D341Med (cell line): ENCODE data around the gene NOC2L.
"Not testable (repeated sequence)": the region's sequence is repeated elsewhere in the genome, so short reads cannot be mapped to it uniquely, and the experiment has no call there.

Source experiments
- DNase-seq: peaks from one replicate; pipeline ENCODE4 v3.0.0; 2012; ENCODE audit warnings: low spot score

The NOC2L gene

DNA sequence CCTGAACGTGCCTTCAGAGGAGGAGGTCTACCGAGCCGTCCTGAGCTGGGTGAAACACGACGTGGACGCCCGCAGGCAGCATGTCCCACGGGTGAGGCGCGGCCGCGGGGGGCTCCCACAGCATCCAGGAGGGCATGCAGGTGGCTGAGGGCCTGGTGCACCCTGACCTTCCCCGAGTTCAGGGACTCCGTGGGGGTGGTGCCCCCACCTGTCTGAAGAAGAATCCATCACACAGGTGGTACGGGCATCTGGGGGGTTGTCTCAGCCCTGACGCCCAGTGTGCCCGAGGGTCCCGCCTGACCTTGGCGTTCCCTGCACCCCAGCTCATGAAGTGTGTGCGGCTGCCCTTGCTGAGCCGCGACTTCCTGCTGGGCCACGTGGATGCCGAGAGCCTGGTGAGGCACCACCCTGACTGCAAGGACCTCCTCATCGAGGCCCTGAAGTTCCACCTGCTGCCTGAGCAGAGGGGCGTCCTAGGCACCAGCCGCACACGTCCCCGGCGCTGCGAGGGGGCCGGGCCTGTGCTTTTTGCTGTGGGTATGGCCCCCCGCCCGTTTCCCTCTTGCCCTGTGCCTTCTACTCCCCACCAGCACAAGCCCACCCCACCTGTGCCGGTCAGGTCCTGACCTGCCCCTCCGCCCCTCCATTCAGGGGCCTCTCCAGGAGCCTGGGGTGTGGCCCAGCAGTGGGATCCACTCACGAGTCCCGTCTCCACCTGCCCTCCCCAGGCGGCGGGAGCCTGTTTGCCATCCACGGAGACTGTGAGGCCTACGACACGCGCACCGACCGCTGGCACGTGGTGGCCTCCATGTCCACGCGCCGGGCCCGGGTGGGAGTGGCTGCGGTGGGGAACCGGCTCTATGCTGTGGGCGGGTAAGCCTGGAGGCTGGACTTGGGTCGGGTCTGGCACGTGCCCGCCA, 3.6 kb upstream of the NOC2L start:
- DNase-seq, result no peak

GRCh38 chr1:961132-961669, 2.1 kb upstream of the NOC2L start:
- peak; percentile 70 for DNase-seq

- DNase-seq, result peak; percentile 89
Measured at GRCh38 chr1:960363-961131, 1.5 kb upstream of the NOC2L start, which contains the start of gene KLHL17. Gene KLHL17, plus strand, starts transcription at chr1:960584. Its CDS starts 110 bp downstream, at chr1:960694.

GRCh38 chr1:959731-960362, 791 bp upstream of the NOC2L start:
- no peak for DNase-seq

- DNase-seq, result no peak
Measured at GRCh38 chr1:956636-957035, 2.4 kb downstream of the NOC2L start.

DNA sequence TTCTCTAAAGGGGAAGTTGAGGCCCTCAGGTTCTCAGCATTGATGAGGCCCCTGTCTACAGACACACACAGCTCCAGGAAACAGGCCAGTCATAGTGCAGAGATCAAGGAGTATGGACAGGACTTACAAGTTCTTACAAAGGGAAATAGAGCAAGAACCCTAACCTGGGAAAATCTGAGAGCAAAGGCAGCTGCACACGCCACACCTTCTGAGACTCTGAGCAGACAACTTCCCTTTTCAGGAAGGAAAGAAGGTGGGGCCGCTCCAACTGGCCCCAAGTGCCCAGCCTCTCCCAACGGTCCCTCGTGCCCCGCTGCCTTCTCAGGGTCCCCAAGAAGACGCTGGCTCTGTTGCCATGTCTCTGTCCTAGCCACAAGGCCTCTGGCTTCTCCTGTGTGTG, 3.6 kb downstream of the NOC2L start:
- no peak for DNase-seq

GRCh38 chr1:954927-955326, 4.1 kb downstream of the NOC2L start:
- no peak for DNase-seq

GRCh38 chr1:953524-954320, 5.3 kb downstream of the NOC2L start:
- DNase-seq, result no peak

DNA sequence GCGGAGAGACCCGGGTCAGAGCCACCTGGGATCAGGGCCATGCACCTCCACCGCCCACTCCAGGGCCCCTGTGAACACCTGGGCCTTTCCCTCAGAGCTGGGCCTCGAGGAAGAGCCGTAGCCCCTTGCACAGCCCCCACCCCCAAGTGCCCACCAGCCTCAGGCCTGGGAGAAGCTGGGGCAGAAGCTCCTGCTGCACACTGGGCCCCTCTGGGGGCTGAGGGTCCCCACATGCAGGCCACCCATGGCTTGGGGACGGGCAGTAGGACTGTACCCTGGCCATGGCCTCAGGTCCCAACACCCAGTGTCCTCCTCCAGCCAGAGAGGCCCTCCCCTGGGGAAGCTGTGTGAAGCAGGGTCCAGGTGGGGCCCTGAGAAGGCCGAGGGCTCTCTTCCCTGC, 6.5 kb downstream of the NOC2L start:
- no peak for DNase-seq

DNA sequence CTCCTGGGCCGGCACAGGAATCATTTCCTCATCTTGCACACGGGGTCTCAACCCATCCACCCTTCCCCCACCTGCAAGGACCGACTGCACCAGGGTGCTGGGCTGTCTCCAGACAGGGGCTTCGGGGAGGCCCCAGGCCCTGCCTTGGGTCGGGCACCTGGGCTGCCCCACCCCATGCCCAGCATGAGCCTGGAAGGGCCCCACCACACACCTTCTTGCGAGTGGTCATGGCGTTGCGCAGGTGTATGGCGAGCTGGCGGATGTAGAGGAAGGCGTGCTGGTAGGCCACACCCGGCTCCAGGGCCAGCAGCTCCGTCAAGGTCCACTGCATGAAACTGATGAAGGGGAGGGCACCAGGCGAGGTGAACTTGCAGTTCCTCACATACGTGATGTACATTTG, 6.9 kb downstream of the NOC2L start:
- DNase-seq, result no peak

- DNase-seq, result no peak
Measured at GRCh38 chr1:951364-951763, 7.7 kb downstream of the NOC2L start.

GRCh38 chr1:950881-951280, 8.2 kb downstream of the NOC2L start:
- no peak for DNase-seq

- no peak for DNase-seq
Measured at GRCh38 chr1:950268-950667, 8.8 kb downstream of the NOC2L start.

DNA sequence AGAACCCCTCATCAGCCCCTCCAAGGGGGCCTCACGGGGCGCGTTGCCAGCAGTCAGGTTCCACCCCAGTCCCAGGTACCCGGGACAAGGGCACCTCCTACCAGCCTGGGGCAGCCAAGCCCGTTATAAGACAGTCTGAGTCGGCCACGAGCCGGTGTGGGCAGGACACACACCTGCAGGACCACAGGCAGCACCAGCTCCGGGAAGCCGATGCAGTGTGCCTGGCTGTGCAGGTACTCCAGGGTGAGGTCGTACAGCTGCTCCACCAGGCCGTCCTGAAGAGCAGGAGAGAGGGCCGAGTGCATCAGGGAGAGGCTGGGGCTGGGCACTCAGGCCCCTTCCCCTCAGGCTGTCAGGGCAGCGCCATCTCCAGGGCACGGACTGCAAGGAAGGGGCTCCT, 11.1 kb downstream of the NOC2L start:
- no peak for DNase-seq

DNA sequence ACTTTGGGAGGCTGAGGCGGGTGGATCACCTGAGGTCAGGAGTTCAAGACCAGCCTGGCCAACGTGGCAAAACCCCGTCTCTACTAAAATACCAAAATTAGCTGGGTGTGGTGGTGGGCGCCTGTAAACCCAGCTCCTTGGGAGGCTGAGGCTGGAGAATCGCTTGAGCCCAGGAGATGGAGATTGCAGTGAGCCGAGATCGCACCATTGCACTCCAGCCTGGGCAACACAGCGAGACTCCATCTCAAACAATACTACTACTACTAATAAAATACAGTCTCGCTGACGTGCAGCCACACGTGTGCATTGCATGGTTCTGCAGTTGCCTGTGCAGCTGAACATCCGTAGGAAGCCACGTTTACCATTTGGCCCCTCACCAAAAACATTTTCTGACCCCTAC, 12.2 kb downstream of the NOC2L start:
- not testable (repeated sequence) for DNase-seq

- no peak for DNase-seq
Measured at GRCh38 chr1:945688-946556, 13.1 kb downstream of the NOC2L start.

DNA sequence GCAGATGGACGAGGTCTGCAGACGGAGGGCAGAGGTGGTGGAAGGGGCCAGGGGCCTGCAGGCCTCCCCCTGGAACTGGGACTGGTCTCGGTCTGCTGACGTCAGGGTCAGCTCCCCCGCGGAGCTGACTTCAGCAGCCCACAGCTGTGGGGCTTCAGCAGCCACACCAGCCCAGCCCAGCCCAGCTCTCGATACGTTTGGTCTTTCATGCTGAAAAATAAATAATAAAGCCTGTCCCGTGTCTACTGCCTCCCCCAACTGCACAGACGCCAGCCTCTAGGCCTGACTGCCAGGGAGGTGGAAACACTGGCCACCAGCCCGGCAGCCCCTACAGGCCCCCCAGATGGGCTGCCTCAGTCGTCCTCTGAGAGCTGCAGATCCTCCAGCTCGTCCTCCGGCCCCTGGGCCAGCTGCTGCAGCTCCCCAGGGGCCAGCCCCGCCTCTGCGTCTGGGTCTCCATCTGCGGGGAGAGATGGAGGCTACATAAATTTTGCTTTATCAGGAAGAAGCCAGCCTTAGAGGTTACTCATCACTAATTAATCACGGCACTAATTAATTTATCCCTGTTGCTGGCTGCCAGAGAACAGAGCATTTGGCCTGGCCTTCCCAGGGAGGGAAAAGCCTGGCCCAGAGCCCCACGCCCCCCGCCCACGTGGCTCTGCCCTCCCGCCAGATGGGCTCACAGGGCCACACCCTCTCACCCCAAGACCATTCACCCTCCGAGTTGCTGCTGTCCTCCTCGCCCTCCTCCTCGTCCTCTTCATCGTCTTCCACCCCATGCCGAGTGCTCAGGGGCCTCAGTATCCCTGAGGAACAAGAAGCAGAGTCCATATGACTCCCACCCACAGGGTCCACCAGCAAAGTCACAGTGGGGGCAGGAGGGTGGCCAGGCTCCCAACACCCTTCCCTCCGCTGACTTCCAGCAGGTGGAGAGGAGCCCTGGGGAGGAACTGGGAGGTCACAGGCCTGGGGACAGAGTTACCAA, 14.4 kb downstream of the NOC2L start:
- DNase-seq, result peak; percentile 76

DNA sequence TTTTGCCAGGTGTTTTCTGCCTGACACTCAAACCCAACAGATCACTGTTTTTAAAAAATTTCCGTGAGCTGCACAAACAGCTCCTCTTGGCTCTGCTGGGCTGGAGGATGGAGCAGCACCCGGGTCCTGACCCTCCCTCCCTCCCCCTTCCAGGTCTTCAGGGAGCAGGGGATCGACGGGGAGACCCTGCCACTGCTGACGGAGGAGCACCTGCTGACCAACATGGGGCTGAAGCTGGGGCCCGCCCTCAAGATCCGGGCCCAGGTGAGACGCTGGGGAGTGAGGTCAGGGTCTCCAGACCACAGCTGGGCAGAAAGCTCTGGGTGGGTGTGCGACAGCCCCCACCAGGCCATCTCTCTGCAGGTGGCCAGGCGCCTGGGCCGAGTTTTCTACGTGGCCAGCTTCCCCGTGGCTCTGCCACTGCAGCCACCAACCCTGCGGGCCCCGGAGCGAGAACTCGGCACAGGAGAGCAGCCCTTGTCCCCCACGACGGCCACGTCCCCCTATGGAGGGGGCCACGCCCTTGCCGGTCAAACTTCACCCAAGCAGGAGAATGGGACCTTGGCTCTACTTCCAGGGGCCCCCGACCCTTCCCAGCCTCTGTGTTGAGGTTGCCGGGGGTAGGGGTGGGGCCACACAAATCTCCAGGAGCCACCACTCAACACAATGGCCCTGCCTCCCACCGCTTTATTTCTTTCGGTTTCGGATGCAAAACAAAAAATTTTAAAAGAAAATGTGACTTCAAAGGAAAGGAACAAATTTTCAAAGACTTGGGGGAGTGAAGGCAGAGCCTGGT, 15.3 kb downstream of the NOC2L start:
- DNase-seq, result no peak
